GM12891 (cell line): ENCODE results near the gene ZDHHC24.

Experiments used
- POLR2A ChIP-seq: IDR thresholded peaks from 2 replicates; pipeline ENCODE4 v1.6.1; 2011; ENCODE audit warnings: low read depth, low read length, control low read depth
- POLR2AphosphoS5 ChIP-seq: IDR thresholded peaks from 2 replicates; pipeline ENCODE4 v1.6.1; 2011; ENCODE audit warnings: low read depth, low read length, control low read depth
- SPI1 ChIP-seq: IDR thresholded peaks from 2 replicates; pipeline ENCODE4 v1.6.1; 2011; ENCODE audit warnings: low read depth, low read length, control low read depth

GRCh38 chr11:66593650-66594049 lies 47.8 kb upstream of the ZDHHC24 start:
- no peak for TF ChIP-seq POLR2A
- TF ChIP-seq POLR2AphosphoS5 = no peak
- no peak for TF ChIP-seq SPI1
